Upper lobe of right lung (tissue), 1 donor: ENCODE measurements around the gene SREBF1. TPM values are rescaled to one million over a fixed set of nuclear protein-coding genes. Genes with fewer than 3 reads are reported as not detected.

Experiments
- ATAC-seq: fragments of 200-7000 bp; cut with Tn5 transposase; one replicate; pipeline ENCODE4 v1.9.1; 2020; ENCODE audit warnings: mild to moderate bottlenecking, moderate library complexity
- DNase-seq: peaks from one replicate; pipeline ENCODE4 v3.0.0-alpha.2; 2020
- H3K27ac ChIP-seq: fragments of 200-600 bp; one replicate; pipeline ENCODE4 v1.8.0; 2022
- H3K27me3 ChIP-seq: fragments of 200-600 bp; one replicate; pipeline ENCODE4 v1.8.0; 2022; ENCODE audit warnings: mild to moderate bottlenecking
- H3K36me3 ChIP-seq: fragments of 200-600 bp; one replicate; pipeline ENCODE4 v1.8.0; 2022
- H3K4me1 ChIP-seq: fragments of 200-600 bp; one replicate; pipeline ENCODE4 v1.8.0; 2022
- H3K4me3 ChIP-seq: fragments of 200-600 bp; one replicate; pipeline ENCODE4 v1.8.0; 2022; ENCODE audit warnings: mild to moderate bottlenecking
- H3K9me3 ChIP-seq: fragments of 200-600 bp; one replicate; pipeline ENCODE4 v1.8.0; 2022
- intact Hi-C: fragments of 100-400 bp; cut with DNase I; formaldehyde crosslinking; loops from one replicate; pipeline ENCODE4 v1.11.0; 2022
- total RNA-seq: library from RNA; stranded (reverse); fragmentation: NEBNext Ultra II Directional; extraction: Animal tissue kit (Norgen Biotek cat#: 25700); gene quantifications from one replicate; pipeline ENCODE4 v1.2.1, GENCODE V29; 2021
- TF ChIP-seq, protein P1 (sequence below): fragments of 200-600 bp; IDR thresholded peaks from one replicate; pipeline ENCODE4 v1.8.0; 2022; ENCODE audit warnings: antibody characterized with exemption
- donor health status: DM: no; HTN: yes; CAD: no; lungs with severe emphysema.

The SREBF1 gene
- total RNA-seq, 1 donor from 2014 or later, result 80.8 TPM

GRCh38 chr17:17856386-17856785 is 19.6 kb upstream of the SREBF1 start:
- Histone ChIP-seq H3K9me3 (no peaks in the 10 kb centered on the region), H3K27me3 (no peaks in the 10 kb centered on the region), H3K27ac (no peak overlapping the region), H3K4me1 (peaks cover 22% of the 10 kb centered on the region), H3K4me3 (no peak overlapping the region), H3K36me3 (no peaks in the 10 kb centered on the region)
- DNase-seq (no peak), ATAC-seq (no peak)
- TF ChIP-seq, protein P1, sequence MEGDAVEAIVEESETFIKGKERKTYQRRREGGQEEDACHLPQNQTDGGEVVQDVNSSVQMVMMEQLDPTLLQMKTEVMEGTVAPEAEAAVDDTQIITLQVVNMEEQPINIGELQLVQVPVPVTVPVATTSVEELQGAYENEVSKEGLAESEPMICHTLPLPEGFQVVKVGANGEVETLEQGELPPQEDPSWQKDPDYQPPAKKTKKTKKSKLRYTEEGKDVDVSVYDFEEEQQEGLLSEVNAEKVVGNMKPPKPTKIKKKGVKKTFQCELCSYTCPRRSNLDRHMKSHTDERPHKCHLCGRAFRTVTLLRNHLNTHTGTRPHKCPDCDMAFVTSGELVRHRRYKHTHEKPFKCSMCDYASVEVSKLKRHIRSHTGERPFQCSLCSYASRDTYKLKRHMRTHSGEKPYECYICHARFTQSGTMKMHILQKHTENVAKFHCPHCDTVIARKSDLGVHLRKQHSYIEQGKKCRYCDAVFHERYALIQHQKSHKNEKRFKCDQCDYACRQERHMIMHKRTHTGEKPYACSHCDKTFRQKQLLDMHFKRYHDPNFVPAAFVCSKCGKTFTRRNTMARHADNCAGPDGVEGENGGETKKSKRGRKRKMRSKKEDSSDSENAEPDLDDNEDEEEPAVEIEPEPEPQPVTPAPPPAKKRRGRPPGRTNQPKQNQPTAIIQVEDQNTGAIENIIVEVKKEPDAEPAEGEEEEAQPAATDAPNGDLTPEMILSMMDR, result no peak
- intact Hi-C loops, result loop anchor here (5.0 kb wide), 1 partner anchor 44 kb away; no protein-coding TSS in a partner anchor

DNA sequence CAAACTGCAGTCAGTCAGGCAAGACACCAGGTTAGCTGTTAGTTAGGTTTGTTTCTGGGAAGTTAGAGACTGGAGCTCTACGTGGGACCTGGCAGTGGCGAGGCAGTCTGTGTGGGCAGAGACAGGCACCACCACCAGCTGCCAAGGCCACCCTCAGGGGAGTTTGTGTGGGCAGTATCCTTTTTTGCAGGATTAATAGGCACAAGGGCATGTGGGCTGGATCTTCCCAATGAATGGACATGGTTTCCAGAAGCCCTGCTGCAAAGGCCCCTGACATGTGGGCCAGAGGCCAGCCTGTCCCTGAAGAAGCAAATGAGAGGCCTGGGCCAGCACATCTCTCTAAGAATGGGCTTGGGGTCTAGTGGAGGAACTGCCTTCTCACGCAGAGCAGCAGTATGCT is 19.2 kb upstream of the SREBF1 start:
- no peaks in the 10 kb centered on the region for H3K27me3 ChIP-seq
- TF ChIP-seq, protein P1, result no peak
- H3K4me1 ChIP-seq, result peaks cover 25% of the 10 kb centered on the region
- intact Hi-C loops, result loop anchor here (5.0 kb wide), 1 partner anchor 44 kb away; no protein-coding TSS in a partner anchor
- ATAC-seq, result no peak
- H3K4me3 ChIP-seq, result no peak overlapping the region
- no peak for DNase-seq
- H3K36me3 ChIP-seq, result no peaks in the 10 kb centered on the region
- H3K27ac ChIP-seq, result no peak overlapping the region
- no peaks in the 10 kb centered on the region for H3K9me3 ChIP-seq

DNA sequence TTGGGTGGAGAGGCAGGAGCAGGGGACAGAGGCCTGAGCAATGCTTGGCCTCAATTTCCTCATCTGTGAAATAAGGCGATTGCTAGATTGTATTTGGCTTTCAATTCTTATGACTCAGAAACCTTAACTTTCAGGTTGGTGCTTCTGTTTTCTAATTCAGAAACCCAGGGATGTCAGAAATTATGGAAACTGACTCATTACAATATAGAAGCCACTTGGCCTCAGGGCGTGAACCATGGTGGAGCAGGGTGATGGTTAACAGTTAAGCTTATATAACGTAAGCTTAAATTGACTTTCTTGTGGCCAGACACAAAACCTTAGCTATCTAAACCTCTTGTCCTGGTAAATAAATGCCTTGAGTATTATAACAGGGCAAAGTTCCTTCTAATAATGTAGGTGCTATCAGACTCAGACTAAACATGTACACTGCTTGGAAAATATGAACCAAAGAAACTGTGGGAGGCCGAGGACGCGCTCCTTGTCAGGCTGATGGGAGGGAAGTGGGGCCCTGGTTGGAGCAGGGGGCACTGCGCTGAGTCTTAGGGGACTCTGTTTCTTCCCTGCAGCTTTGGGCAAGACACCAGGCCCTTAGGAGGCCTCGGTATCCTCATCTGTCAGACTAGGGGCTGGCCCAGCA is 17.1 kb upstream of the SREBF1 start:
- no peak for DNase-seq
- Histone ChIP-seq H3K4me1 (peaks cover 39% of the 10 kb centered on the region), H3K9me3 (no peaks in the 10 kb centered on the region), H3K36me3 (no peaks in the 10 kb centered on the region), H3K27ac (peak overlapping the region; percentile 24), H3K27me3 (no peaks in the 10 kb centered on the region), H3K4me3 (no peak overlapping the region)
- no peak for ATAC-seq
- TF ChIP-seq, protein P1, result no peak
- intact Hi-C loops, result no loop called here

DNA sequence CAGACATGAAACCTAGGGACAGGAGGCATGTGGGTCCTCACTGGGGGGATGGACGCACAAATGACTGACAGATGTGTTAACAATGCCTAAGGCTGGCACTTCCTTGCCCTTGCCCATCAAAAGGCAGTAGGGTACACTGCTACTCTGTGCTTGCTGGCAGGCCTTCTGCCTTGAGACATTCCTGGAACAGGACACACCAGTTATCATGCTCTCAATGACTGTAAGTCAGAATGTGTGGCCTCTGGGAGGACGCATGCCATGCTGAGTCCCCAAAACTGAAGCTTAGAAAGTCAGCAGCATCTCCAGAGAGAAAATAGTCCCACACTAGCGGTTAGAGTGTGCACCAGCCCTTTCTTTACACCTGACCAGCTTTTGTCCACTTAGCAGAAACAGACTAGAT is 16.1 kb upstream of the SREBF1 start:
- no peak overlapping the region for H3K4me3 ChIP-seq
- H3K4me1 ChIP-seq, result peaks cover 49% of the 10 kb centered on the region
- TF ChIP-seq, protein P1, result no peak
- H3K27ac ChIP-seq, result no peak overlapping the region
- H3K9me3 ChIP-seq, result no peaks in the 10 kb centered on the region
- intact Hi-C loops, result no loop called here
- H3K27me3 ChIP-seq, result no peaks in the 10 kb centered on the region
- ATAC-seq, result no peak
- no peaks in the 10 kb centered on the region for H3K36me3 ChIP-seq
- no peak for DNase-seq

DNA sequence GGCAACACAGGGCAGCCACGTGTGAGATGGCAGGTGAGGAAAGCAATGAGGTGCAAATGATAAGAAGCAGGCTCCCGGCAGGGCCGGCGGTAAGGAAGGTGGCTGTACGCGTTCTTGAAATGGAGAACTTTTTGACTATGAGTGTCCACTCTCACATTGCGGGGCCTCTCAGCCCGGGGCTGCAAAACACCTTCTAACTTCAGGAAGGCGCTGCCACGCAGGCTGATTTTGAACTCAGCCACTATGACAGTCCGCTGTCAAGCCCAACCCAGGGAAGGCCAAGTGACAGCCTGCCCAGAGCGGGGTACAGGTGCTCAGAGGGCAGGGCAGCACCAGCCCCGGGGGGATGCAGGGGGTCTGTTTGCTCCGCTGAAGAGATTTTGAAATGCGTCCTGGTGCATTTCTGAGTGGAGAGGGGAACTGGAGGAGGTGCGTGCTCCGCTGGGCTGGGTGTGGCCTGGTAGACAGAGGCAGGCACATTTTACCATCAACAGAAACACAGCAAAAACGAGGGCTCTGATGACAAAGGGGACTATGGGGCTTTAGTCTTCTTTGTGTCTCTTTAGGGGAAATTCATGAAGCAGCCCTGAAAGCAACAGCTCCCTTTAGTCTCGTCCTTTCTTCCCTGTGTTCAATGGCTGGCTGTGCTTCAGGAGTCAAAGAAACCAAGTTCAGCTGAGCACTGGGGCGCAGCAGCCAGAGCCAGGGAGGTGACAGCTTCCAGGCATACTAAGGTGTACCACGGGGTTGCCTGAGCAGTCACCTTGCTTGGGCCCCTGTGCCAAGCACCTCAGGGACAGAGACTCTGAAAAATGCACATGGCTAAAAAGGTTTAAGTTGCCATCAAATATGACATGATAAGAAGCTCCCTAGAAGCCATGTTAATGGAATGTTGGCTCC is 14.6 kb upstream of the SREBF1 start:
- no peak for ATAC-seq
- Histone ChIP-seq H3K36me3 (no peaks in the 10 kb centered on the region), H3K4me1 (peaks cover 50% of the 10 kb centered on the region), H3K27ac (no peak overlapping the region), H3K27me3 (no peaks in the 10 kb centered on the region), H3K4me3 (no peak overlapping the region), H3K9me3 (no peaks in the 10 kb centered on the region)
- TF ChIP-seq, protein P1, result no peak
- no peak for DNase-seq
- intact Hi-C loops, result no loop called here
